ENCODE results near the gene ZNF667.

Gene ZNF667

DNA sequence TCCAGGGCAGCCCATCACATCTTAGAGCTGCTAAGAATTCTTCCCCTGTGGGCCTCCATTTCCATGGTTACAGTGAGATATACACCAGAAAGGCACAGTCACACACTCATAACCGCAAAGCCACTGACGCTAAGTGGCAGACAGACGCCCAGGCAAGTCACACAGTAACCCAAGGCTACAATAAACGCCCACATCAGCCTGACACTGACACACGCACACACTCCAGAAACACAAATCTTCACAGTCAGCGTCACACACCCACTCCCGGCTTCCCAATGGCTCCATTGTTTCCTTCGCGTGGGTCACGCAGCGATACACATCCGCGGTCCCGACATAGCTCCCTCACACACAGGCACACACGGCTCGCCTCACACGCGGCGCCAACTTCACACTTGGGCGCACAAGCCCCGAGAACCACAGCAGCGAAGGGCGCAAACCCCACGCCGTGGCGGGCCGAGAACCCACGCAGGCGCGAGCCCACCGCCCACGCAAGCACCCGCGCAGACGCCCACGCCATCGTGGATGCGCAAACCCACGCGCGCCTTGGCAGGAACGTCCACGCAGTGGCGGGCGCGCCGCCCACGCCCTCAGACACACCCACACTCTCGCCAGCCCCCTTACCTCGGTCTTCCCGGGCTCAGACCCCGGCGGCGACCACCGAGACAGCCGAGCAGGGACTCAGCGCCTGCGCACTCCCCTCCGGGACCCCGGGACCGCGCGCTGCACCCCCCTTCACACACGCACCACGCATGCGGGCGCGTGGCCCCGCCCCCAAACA is at the start of gene ZNF667:
Gene ZNF667 (minus strand): TSS at position 695 of the 778 bp plus-strand sequence. CDS start 14,975 bp downstream, outside the sequence.
- H3K4me3 ChIP-seq (ENCODE audit: low read depth, low read length): no peak within 1 kb of the TSS
- TF ChIP-seq, protein P1, sequence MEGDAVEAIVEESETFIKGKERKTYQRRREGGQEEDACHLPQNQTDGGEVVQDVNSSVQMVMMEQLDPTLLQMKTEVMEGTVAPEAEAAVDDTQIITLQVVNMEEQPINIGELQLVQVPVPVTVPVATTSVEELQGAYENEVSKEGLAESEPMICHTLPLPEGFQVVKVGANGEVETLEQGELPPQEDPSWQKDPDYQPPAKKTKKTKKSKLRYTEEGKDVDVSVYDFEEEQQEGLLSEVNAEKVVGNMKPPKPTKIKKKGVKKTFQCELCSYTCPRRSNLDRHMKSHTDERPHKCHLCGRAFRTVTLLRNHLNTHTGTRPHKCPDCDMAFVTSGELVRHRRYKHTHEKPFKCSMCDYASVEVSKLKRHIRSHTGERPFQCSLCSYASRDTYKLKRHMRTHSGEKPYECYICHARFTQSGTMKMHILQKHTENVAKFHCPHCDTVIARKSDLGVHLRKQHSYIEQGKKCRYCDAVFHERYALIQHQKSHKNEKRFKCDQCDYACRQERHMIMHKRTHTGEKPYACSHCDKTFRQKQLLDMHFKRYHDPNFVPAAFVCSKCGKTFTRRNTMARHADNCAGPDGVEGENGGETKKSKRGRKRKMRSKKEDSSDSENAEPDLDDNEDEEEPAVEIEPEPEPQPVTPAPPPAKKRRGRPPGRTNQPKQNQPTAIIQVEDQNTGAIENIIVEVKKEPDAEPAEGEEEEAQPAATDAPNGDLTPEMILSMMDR (IDR thresholded peaks at IDR 0.05; ENCODE audit: borderline replicate concordance, insufficient read depth, low read depth, low read length): no peak

DNA sequence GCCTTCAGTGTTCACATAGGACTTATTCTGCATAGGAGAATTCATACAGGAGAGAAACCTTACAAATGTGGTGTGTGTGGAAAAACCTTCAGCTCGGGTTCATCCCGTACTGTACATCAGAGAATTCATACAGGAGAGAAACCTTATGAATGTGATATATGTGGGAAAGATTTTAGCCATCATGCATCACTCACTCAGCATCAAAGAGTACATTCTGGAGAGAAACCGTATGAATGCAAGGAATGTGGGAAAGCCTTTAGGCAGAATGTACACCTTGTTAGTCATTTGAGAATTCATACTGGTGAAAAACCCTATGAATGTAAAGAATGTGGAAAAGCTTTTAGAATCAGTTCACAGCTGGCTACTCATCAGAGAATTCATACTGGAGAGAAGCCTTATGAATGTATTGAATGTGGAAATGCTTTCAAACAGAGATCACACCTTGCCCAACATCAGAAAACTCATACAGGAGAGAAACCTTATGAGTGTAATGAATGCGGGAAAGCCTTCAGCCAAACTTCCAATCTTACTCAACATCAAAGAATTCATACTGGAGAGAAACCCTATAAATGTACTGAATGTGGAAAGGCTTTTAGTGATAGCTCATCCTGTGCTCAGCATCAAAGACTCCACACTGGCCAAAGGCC is 48.2 kb upstream of the ZNF667 start:
- no peak overlapping the region for H3K4me3 ChIP-seq (ENCODE audit: low read depth, low read length)
- TF ChIP-seq, protein P1 (IDR thresholded peaks at IDR 0.05; ENCODE audit: borderline replicate concordance, insufficient read depth, low read depth, low read length): no peak

DNA sequence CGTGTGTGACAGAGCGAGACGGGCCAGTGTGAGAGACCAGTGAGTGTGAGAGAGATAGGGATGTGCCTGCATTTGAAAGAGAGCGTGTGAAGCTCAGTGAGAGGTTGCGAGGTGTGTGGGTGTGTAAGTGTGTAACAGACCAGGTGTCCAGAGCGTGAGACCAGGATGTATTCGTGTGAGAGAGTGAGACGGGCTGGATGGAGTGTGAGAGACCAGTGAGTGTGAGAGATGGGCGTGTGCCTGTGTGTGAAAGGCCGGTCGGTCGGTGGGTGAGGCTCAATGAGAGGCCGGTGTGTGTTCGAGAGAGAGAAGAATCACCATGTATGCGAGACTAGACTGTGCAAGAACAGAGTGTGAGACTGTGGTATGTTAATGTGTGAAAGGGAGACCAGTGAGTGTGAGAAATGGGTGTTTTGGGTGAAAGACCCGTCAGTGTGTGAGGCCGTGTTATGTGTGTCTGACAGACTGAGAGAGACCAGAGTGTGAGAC is 31.2 kb upstream of the ZNF667 start:
- H3K4me3 ChIP-seq (ENCODE audit: low read depth, low read length): no peak overlapping the region
- TF ChIP-seq, protein P1 (IDR thresholded peaks at IDR 0.05; ENCODE audit: borderline replicate concordance, insufficient read depth, low read depth, low read length): no peak

DNA sequence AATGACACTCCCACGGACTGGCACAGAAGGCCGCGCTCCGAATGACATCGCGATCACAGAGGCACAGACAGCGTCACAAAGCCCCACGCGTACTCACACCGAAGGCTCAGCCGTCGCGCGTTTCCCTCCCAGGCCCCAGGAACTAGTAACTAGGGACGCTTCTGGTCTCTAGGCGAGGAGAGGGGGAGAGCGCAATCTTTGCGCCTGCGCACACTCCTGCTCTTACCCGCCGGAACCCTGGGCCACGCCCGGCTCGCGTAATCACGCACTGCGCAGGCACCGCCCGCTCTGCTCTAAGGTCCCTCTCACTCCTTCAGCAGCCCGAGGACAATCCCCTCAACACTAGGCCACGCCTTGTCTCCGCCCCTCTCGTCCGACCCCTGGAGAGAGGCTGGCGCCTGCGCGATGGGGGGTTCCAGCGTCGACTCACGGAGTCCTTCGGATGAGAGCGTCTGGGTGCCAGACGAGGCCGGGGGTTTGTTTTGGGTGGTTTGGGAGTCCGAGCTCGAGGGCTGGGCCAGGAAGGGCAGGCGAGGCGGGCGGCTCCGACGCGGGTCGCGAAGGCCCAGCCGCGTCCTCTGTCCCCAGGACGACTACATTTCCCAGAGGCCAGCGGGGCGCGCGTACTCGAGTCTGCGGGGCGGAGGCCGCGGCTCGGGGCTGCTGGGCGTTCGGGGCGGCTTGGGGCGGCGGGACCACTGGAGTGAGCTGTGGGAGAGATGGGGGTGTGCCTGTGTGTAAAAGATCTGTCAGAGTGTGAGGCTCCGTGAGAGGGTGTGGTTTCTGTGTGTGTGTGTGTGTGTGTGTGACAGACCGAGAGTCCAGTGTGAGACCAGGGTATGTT is 30.5 kb upstream of the ZNF667 start, which contains the start of gene ZNF471:
Gene ZNF471 (plus strand): TSS at position 410 of the 844 bp plus-strand sequence. CDS start 3,717 bp downstream, outside the sequence.
- no peak within 1 kb of the TSS for H3K4me3 ChIP-seq (ENCODE audit: low read depth, low read length)
- TF ChIP-seq, protein P1 (IDR thresholded peaks at IDR 0.05; ENCODE audit: borderline replicate concordance, insufficient read depth, low read depth, low read length): no peak

DNA sequence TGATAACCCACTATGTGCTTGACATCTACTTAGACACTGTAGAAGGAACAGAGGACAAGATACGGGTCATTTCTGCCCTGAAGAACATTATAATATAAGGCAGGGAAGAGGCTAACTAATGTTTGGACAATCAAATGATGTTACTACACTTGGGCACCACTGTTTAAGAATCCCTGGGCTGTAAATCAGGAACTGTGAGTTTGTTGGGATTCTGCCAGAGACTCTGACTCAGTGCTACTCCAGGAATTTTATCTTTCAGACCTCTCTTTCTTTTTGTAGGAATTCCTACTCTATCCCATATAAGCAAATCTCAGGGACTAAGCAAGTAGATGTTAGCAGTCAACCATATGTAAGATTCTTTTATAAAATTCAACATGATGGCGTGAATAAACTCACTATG is 27.4 kb upstream of the ZNF667 start:
- TF ChIP-seq, protein P1 (IDR thresholded peaks at IDR 0.05; ENCODE audit: borderline replicate concordance, insufficient read depth, low read depth, low read length): no peak
- no peak overlapping the region for H3K4me3 ChIP-seq (ENCODE audit: low read depth, low read length)

DNA sequence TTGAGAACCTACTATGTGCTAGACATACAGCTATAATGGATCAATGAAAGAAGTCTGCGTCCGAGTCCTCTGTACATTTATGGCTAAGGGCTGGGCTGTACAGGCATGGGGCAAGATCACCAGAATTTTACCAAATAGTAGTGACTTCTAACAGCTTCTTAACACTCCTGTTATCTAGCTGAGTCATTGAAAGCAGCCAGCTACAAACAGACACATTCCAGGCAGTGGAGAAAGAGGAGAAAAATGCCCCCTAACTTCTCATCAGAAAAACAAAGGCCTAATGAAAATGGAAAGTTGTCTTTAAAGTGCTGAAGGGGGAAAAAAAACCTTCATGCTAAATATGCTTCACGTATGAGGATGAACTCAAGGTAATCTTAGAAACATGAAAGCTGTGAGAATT is 14.3 kb upstream of the ZNF667 start:
- TF ChIP-seq, protein P1 (IDR thresholded peaks at IDR 0.05; ENCODE audit: borderline replicate concordance, insufficient read depth, low read depth, low read length): no peak
- H3K4me3 ChIP-seq (ENCODE audit: low read depth, low read length): no peak overlapping the region

All from GM12875 (cell line).